ENCODE data around the gene SERPINA6. TPM values are rescaled to one million over a fixed set of nuclear protein-coding genes. Genes with fewer than 3 reads are reported as not detected.
"Not testable (repeated sequence)": the region's sequence is repeated elsewhere in the genome, so short reads cannot be mapped to it uniquely, and the experiment has no call there.

Gene SERPINA6
- total RNA-seq, 2 donors from 2014 or later: 3.4 to 5.7 TPM

- intact Hi-C loops (cut with DNase I): no loop called here
- no peaks in the 10 kb centered on the region for H3K9me3 ChIP-seq
- H3K27ac ChIP-seq: no peak overlapping the region
- no peak overlapping the region for H3K4me3 ChIP-seq
- no peaks in the 10 kb centered on the region for H3K27me3 ChIP-seq
- no peak overlapping the region for H3K9ac ChIP-seq (ENCODE audit: low read depth in 2 of 2, low read length in 2 of 2)
- DNase-seq: no peak
- no peaks in the 10 kb centered on the region for H3K36me3 ChIP-seq
- TF ChIP-seq, protein P1, sequence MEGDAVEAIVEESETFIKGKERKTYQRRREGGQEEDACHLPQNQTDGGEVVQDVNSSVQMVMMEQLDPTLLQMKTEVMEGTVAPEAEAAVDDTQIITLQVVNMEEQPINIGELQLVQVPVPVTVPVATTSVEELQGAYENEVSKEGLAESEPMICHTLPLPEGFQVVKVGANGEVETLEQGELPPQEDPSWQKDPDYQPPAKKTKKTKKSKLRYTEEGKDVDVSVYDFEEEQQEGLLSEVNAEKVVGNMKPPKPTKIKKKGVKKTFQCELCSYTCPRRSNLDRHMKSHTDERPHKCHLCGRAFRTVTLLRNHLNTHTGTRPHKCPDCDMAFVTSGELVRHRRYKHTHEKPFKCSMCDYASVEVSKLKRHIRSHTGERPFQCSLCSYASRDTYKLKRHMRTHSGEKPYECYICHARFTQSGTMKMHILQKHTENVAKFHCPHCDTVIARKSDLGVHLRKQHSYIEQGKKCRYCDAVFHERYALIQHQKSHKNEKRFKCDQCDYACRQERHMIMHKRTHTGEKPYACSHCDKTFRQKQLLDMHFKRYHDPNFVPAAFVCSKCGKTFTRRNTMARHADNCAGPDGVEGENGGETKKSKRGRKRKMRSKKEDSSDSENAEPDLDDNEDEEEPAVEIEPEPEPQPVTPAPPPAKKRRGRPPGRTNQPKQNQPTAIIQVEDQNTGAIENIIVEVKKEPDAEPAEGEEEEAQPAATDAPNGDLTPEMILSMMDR (IDR thresholded peaks at IDR 0.05): no peak
- no peaks in the 10 kb centered on the region for H3K4me1 ChIP-seq
These were observed 44.4 kb downstream of the SERPINA6 start for GRCh38 chr14:94278731-94279130.

- H3K9me3 ChIP-seq; intact Hi-C loops (cut with DNase I); H3K4me1 ChIP-seq; H3K9ac ChIP-seq (ENCODE audit: low read depth in 2 of 2, low read length in 2 of 2); H3K36me3 ChIP-seq; H3K4me3 ChIP-seq; H3K27me3 ChIP-seq; DNase-seq; H3K27ac ChIP-seq: not testable (repeated sequence)
These were observed 46.1 kb downstream of the SERPINA6 start for GRCh38 chr14:94276898-94277561.

GRCh38 chr14:94269156-94269555 is 54.0 kb downstream of the SERPINA6 start:
- H3K27ac ChIP-seq: no peak overlapping the region
- no peaks in the 10 kb centered on the region for H3K9me3 ChIP-seq
- H3K4me1 ChIP-seq: no peaks in the 10 kb centered on the region
- no peak overlapping the region for H3K9ac ChIP-seq (ENCODE audit: low read depth in 2 of 2, low read length in 2 of 2)
- H3K4me3 ChIP-seq: no peak overlapping the region
- no peak for DNase-seq
- intact Hi-C loops (cut with DNase I): no loop called here
- H3K36me3 ChIP-seq: no peaks in the 10 kb centered on the region
- no peaks in the 10 kb centered on the region for H3K27me3 ChIP-seq
- TF ChIP-seq, protein P1 (IDR thresholded peaks at IDR 0.05): no peak

DNA sequence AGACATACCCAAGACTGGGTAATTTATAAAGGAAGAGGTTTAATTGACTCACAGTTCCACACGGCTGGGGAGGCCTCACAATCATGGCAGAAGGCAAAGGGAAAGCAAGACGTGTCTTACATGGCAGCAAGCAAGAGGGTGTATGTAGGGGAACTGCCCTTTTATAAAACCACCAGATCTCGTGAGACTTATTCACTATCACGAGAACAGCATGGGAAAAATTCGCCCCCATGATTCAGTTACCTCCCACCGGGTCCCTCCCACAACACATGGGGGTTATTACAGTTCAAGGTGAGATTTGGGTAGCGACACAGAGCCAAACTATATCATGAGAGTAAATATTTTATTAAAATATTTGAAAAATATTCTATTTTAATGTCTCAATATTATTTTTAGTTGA is 54.6 kb downstream of the SERPINA6 start:
- H3K9me3 ChIP-seq; H3K27ac ChIP-seq; H3K4me3 ChIP-seq; DNase-seq; H3K4me1 ChIP-seq; intact Hi-C loops (cut with DNase I); H3K27me3 ChIP-seq; H3K9ac ChIP-seq (ENCODE audit: low read depth in 2 of 2, low read length in 2 of 2); H3K36me3 ChIP-seq: not testable (repeated sequence)

DNA sequence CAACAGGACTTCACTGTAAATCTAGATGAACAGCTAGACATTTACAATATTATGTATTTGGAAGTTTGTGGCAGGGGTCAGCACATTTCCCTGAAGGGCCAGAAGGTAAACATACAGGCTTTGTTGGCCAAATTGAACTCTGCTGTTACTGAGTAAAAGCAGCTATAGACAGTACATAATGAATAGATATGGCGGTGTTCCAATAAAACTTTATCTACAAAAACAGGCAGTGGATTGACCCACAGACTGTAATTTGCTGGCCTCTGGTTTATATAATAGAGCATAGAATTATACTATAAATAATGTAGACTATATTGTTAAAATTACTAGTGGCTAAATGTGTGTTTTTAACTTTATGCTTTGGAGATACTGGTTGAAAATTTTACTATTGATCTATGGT is 55.8 kb downstream of the SERPINA6 start:
- no peak overlapping the region for H3K27ac ChIP-seq
- no peaks in the 10 kb centered on the region for H3K27me3 ChIP-seq
- intact Hi-C loops (cut with DNase I): no loop called here

DNA sequence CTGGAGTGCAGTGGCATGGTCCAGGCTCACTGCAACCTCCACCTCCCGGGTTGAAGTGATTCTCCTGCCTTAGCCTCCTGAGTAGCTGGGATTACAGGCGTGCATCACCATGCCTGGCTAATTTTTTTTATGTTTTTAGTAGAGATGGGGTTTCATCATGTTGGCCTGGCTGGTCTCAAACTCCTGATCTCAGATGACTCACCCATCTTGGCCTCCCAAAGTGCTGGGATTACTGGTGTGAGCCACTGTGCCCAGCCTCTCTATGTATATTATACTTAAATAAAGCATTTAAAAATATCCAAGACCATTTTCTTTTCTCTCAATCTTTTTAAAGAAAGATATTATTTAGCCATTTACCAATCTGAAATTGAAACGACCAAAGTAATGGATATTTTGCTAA is 58.9 kb downstream of the SERPINA6 start:
- intact Hi-C loops (cut with DNase I); H3K9ac ChIP-seq (ENCODE audit: low read depth in 2 of 2, low read length in 2 of 2); H3K27ac ChIP-seq; H3K9me3 ChIP-seq; H3K4me1 ChIP-seq; H3K27me3 ChIP-seq; DNase-seq; H3K4me3 ChIP-seq; H3K36me3 ChIP-seq: not testable (repeated sequence)

More for the DNA sequence above, 55.8 kb downstream of the SERPINA6 start:
- Histone ChIP-seq H3K4me3 (no peak overlapping the region), H3K36me3 (no peaks in the 10 kb centered on the region), H3K9me3 (no peaks in the 10 kb centered on the region), H3K4me1 (no peaks in the 10 kb centered on the region), H3K9ac (ENCODE audit: low read depth in 2 of 2, low read length in 2 of 2) (no peak overlapping the region)
- TF ChIP-seq, protein P1 (IDR thresholded peaks at IDR 0.05): no peak
- no peak for DNase-seq

Other genes starting within 250 kb of the SERPINA6 start
- 100 to 1,000 TPM; 110 to 142 TPM for gene DDX24, start 242.1 kb downstream of the SERPINA6 start, total RNA-seq
- 10 to 100 TPM; 15.8 to 27.4 TPM for gene IFI27L1, start 242.0 kb downstream of the SERPINA6 start, total RNA-seq
- 100 to 1,000 TPM; 219 to 709 TPM for gene IFI27, start 212.6 kb downstream of the SERPINA6 start, total RNA-seq
- 10 to 100 TPM; 27.6 to 51.4 TPM for gene IFI27L2, start 193.7 kb downstream of the SERPINA6 start, total RNA-seq
- under 1 TPM in 1 of 2 donors, not detected in 1; 0.27 TPM for gene PPP4R4, start 149.0 kb downstream of the SERPINA6 start, total RNA-seq
- under 1 TPM; 0.48 to 0.74 TPM for gene SERPINA10, start 30.1 kb downstream of the SERPINA6 start, total RNA-seq
- not detected for gene SERPINA2, start 43.4 kb upstream of the SERPINA6 start, total RNA-seq
- 100 to 1,000 TPM; 153 to 278 TPM for gene SERPINA1, start 65.3 kb upstream of the SERPINA6 start, total RNA-seq
- not detected for gene SERPINA11, start 129.5 kb upstream of the SERPINA6 start, total RNA-seq
- not detected for gene SERPINA9, start 152.9 kb upstream of the SERPINA6 start, total RNA-seq
- gene SERPINA12, start 186.1 kb upstream of the SERPINA6 start, total RNA-seq: not detected
- under 1 TPM in 1 of 2 donors, not detected in 1; 0.37 TPM for gene SERPINA4, start 238.1 kb upstream of the SERPINA6 start, total RNA-seq